Epithelial cell of proximal tubule (primary cell): ENCODE results near the gene P4HA2. TPM values are rescaled to one million over a fixed set of nuclear protein-coding genes. Genes with fewer than 3 reads are reported as not detected.
A peak's percentile ranks its signal among the peaks of the same experiment; 100 is the strongest.

Experiments
- DNase-seq: peaks from one replicate; pipeline ENCODE4 v3.0.0-alpha.2; 2011; ENCODE audit warnings: low read depth
- H3K4me3 ChIP-seq: 2 replicates; pipeline ENCODE4 v1.5.1; 2011; ENCODE audit warnings: low read depth, mild to moderate bottlenecking, low read length
- CTCF ChIP-seq: conservative IDR thresholded peaks from 2 replicates; pipeline ENCODE4 v1.5.1; 2012; ENCODE audit warnings: low read depth, mild to moderate bottlenecking, low read length
- total RNA-seq: library from RNA; depleted of rRNA; stranded (reverse); fragments of >200 nt; gene quantifications from 2 replicates; pipeline ENCODE4 v1.2.3, GENCODE V29; 2015

The P4HA2 gene
- total RNA-seq, 1 donor from 2014 or later, result 92.0 TPM

DNA sequence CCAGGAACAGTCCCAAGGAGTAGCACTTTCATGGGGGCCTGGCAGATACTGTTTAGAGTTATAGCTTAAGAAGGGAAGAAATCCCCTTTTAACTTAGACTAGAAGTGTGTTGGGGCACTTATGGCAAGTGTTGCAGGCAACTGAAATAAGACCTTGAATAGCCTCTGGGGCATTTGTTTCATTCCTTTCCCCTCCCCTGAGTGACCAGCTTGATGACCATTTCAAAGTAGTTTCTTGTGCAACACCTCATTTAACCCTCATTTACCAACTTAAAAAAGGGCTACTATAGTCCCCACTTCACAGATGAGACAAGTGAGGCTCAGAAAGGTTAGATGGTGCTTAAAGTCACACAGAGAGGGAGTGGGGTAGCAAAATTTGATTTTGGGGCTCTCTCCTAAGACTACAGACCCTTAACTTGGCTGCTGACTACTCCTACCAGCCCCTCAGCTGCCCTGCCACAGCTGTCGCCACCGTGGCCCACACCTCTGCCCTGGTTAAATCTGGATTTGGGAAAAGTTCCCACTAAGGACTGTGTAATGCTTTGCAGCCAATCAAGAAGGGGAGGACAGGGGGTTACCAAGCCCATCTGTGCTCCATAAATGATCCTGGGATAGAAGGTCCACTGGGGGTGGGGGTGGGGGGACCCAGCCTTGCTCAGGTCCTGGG is 35.4 kb upstream of the P4HA2 start:
- no peak overlapping the region for H3K4me3 ChIP-seq
- no peak for DNase-seq
- no peak for TF ChIP-seq CTCF

- H3K4me3 ChIP-seq, result no peak overlapping the region
- TF ChIP-seq CTCF, result no peak
- DNase-seq, result no peak
These were observed 34.5 kb upstream of the P4HA2 start for GRCh38 chr5:132261881-132262845.

DNA sequence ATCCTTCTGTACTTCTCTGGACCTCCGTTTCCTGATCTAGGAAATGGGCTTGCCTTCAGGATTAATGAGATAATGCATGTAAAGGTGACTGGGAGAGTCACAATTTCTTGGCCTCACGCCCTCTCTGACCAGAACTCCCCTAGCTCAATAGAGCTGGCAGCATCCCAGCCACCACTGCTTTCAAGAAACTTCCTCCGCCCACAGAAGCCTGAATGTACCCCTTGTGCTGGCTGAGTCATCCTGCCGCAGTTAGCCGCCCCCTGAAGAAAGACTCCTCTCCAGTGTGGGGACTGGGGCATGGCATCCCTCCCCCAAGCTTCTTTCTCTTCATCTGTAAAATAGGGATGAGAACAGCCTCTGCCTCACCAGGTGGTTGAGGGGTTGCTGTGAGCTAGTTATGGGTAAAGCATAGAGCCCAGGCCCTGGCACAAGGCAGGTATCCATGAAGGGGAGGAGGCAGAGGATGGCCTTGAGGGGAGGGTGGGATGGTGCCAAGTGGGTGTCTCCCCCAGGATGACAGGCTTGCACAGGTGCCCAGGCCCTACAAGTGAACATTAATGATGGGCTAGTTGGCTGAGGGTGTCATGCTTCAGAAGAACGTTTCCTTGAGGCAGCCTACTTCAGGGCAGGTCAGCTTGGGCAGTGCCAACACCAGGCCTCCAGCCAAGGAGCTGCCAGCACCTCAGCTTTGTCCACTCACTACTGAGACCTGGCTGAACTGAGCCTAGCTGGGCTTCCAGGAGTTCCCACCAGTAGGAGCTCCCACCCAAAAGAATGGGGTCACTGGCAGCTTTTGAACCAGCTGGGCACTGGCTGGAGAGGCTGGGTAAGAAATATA is 33.3 kb upstream of the P4HA2 start:
- DNase-seq, result peak; percentile 64
- TF ChIP-seq CTCF, result no peak
- H3K4me3 ChIP-seq, result no peak overlapping the region

GRCh38 chr5:132260051-132260450 is 32.4 kb upstream of the P4HA2 start:
- no peak overlapping the region for H3K4me3 ChIP-seq
- TF ChIP-seq CTCF, result no peak
- no peak for DNase-seq

GRCh38 chr5:132259069-132259851 is 31.6 kb upstream of the P4HA2 start:
- TF ChIP-seq CTCF, result no peak
- H3K4me3 ChIP-seq, result peak overlapping the region; percentile 57
- no peak for DNase-seq
